Tibial nerve (tissue), 4 donors: Measurements from ENCODE around the gene SGK1. TPM values are rescaled to one million over a fixed set of nuclear protein-coding genes. Genes with fewer than 3 reads are reported as not detected.
"Not testable (repeated sequence)": the region's sequence is repeated elsewhere in the genome, so short reads cannot be mapped to it uniquely, and the experiment has no call there.

ENCODE experiments used
- DNase-seq, 2 donors: peaks; one replicate each; pipeline ENCODE4 v3.0.0-alpha.2; 2019; ENCODE audit warnings: low spot score in 2 of 2
- H3K27ac ChIP-seq, 4 donors: fragments of 200-600 bp; sonication (generic) in 3 of 4; one replicate each; pipeline ENCODE4 v1.5.1; 2017 to 2019; ENCODE audit warnings: mild to moderate bottlenecking in 1 of 4
- H3K27me3 ChIP-seq, 2 donors: fragments of 200-600 bp; sonication (generic) in 1 of 2; one replicate each; pipeline versions ENCODE4 v1.5.1 to v1.6.0; 2017 to 2019
- H3K36me3 ChIP-seq, 3 donors: fragments of 200-600 bp; sonication (generic); one replicate each; pipeline ENCODE4 v1.5.1; 2018 to 2019
- H3K4me1 ChIP-seq, 4 donors: fragments of 200-600 bp; sonication (generic) in 3 of 4; one replicate each; pipeline ENCODE4 v1.5.1; 2017 to 2019
- H3K4me3 ChIP-seq, 4 donors: fragments of 200-600 bp; sonication (generic) in 3 of 4; one replicate each; pipeline ENCODE4 v1.5.1; 2017 to 2019; ENCODE audit warnings: mild to moderate bottlenecking in 1 of 4, moderate library complexity in 1 of 4
- H3K9me3 ChIP-seq, 4 donors: fragments of 200-600 bp; sonication (generic) in 3 of 4; one replicate each; pipeline ENCODE4 v1.5.1; 2017 to 2019
- EP300 ChIP-seq, 2 donors: sonication (generic); formaldehyde crosslinking; IDR thresholded peaks; one replicate each; pipeline ENCODE4 v1.6.1; 2017; ENCODE audit warnings: antibody characterized with exemption in 2 of 2, mild to moderate bottlenecking in 1 of 2
- POLR2A ChIP-seq, 2 donors: fragments of 450-650 bp; IDR thresholded peaks; one replicate each; pipeline ENCODE4 v1.6.1; 2017; ENCODE audit warnings: antibody characterized with exemption in 2 of 2, mild to moderate bottlenecking in 2 of 2, moderate library complexity in 2 of 2
- WGBS, 2 donors: methylation state at CpG; one replicate each; pipeline ENCODE4 v1.1.5; 2018; 5-methylcytosine and 5-hydroxymethylcytosine counted together
- total RNA-seq, 4 donors: library from RNA; depleted of rRNA; stranded (reverse); fragments of >200 nt; gene quantifications; one replicate each; pipeline ENCODE4 v1.1.0, GENCODE V29; 2016
- TF ChIP-seq, protein P1 (sequence below), 5 experiments: fragments of 200-600 bp in 3 of 5; fragments of 450-650 bp in 2 of 5; sonication (generic) in 3 of 5; IDR thresholded peaks; one replicate each; pipeline ENCODE4 v1.5.1; 2016 to 2019; ENCODE audit warnings: antibody characterized with exemption in 5 of 5, mild to moderate bottlenecking in 3 of 5, moderate library complexity in 2 of 5

The SGK1 gene
- total RNA-seq, 4 donors from 2014 or later = 103 to 127 (median 116) TPM

DNA sequence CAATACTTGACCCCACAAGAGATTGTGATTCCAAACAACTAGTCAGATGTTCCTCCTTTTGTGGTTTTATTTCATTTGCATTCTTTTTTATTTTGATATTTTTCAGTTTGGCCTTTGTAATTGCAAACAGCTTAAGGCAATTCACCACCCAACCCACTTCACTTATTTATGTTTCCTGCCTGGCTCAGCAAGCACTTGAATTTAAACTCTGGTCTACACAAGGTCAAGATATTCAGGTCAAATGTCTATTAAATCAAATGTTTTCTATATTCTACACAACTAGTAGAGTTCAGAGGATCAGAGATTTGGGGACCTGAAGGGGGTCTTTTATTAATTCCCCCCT lies 100.1 kb downstream of the SGK1 start:
- TF ChIP-seq POLR2A (IDR thresholded peaks at IDR 0.05) (no peak), EP300 (IDR thresholded peaks at IDR 0.05) (no peak)
- TF ChIP-seq, protein P1, sequence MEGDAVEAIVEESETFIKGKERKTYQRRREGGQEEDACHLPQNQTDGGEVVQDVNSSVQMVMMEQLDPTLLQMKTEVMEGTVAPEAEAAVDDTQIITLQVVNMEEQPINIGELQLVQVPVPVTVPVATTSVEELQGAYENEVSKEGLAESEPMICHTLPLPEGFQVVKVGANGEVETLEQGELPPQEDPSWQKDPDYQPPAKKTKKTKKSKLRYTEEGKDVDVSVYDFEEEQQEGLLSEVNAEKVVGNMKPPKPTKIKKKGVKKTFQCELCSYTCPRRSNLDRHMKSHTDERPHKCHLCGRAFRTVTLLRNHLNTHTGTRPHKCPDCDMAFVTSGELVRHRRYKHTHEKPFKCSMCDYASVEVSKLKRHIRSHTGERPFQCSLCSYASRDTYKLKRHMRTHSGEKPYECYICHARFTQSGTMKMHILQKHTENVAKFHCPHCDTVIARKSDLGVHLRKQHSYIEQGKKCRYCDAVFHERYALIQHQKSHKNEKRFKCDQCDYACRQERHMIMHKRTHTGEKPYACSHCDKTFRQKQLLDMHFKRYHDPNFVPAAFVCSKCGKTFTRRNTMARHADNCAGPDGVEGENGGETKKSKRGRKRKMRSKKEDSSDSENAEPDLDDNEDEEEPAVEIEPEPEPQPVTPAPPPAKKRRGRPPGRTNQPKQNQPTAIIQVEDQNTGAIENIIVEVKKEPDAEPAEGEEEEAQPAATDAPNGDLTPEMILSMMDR (IDR thresholded peaks at IDR 0.05) = no peak
- Histone ChIP-seq H3K27me3 (no peaks in the 10 kb centered on the region), H3K4me3 (no peak overlapping the region), H3K9me3 (no peaks in the 10 kb centered on the region), H3K4me1 (no peaks in the 10 kb centered on the region), H3K36me3 (no peaks in the 10 kb centered on the region), H3K27ac (no peak overlapping the region)
- no peak for DNase-seq

DNA sequence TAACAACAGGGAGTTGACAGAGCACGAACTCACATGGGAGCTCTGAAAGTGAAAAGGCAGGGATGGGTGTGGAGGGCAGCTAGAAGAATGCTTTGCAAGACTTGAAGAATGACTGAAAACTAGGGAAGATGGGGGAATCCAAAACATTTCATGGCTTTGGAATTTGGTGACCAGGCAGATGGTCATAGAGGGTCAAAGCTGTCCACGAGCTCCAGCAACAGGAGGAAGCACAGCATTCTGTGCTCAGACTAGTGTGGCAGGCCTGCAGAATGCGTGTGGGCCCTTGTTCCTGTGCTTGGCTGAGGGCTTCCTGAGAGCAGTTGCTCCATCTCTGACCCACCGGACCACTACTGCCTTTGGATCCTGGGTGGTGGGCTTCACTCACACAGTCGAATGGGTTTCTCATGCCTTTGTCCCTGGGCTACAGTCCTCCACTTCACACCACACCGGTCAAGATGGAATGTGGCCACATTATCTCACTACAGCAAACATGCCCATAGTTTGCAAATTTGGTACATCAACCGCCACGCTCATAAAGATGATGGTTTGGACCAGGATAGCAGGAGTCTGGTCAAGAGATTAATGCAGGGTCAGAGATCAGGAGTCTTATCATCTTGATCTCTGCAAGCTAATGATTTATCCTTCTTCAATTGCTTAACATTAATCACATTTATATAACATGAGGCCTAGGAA lies 100.7 kb downstream of the SGK1 start:
- WGBS, 2 donors = 79 to 91% methylated on average over 8 of the region's 8 CpGs
- peak overlapping the region in 1 of 4 donors; percentile 12 for H3K27ac ChIP-seq
- no peak overlapping the region for H3K4me3 ChIP-seq
- no peaks in the 10 kb centered on the region for H3K4me1 ChIP-seq
- H3K9me3 ChIP-seq = no peaks in the 10 kb centered on the region
- no peak for TF ChIP-seq EP300 (IDR thresholded peaks at IDR 0.05)
- no peak for TF ChIP-seq POLR2A (IDR thresholded peaks at IDR 0.05)
- TF ChIP-seq, protein P1 (IDR thresholded peaks at IDR 0.05) = no peak
- DNase-seq = no peak
- H3K27me3 ChIP-seq = no peaks in the 10 kb centered on the region
- H3K36me3 ChIP-seq = no peaks in the 10 kb centered on the region

DNA sequence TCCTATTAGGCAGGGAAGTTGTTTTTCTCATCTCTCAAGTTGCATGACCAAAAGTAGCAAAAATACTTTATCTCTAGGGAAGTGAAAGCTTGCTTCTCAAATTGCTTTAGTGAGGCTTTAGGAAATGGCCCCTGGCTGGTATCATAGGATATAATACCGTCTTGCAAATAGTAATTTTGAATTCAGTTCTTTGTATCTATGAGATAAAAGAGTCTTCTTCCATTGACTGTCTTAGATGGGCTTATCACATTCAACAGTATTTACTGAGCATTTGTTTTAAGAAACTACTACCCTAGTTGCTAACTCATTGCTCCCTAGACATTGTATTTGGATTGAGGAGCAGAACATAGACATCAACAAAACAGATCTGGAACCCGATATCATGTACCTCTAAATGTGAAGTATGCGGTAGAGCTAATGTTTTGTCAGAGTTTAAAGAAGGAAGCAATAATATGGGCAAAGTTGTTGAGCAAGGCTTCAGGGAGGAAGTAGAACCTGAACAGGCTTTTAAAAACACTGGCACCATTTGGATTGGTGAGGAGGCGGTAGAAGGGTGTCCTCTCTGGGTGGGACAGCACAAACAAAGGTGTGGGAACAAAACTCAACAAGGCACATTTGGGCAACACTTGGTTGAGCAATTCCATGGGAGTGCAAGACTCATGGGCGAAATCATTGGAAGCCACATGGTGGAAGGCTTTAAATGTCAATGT lies 101.5 kb downstream of the SGK1 start:
- DNase-seq = no peak
- Histone ChIP-seq H3K4me1 (no peaks in the 10 kb centered on the region), H3K36me3 (no peaks in the 10 kb centered on the region), H3K27me3 (no peaks in the 10 kb centered on the region), H3K4me3 (no peak overlapping the region), H3K9me3 (no peaks in the 10 kb centered on the region), H3K27ac (peak overlapping the region in 3 of 4 donors; percentile 12 to 64 (median 42))
- TF ChIP-seq, protein P1 (IDR thresholded peaks at IDR 0.05) = no peak
- TF ChIP-seq EP300 (IDR thresholded peaks at IDR 0.05) = no peak
- TF ChIP-seq POLR2A (IDR thresholded peaks at IDR 0.05) = no peak
- WGBS, 2 donors = 78 to 88% methylated on average over 5 of the region's 5 CpGs

DNA sequence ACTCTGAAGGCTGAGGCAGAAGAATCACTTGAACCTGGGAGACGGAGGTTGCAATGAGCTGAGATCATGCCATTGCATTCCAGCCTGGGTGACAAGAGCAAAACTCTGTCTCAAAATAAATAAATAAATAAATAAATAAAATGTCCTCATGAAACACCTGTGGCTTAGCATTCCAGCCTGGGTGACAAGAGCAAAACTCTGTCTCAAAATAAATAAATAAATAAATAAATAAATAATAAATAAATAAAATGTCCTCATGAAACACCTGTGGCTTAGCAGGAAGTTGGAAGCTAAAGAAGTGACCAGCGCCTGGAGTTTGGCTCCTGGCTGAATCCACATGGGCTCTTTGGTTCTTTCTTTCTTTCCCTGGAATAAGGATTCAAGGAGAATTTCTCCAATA lies 104.5 kb downstream of the SGK1 start:
- not testable (repeated sequence) for H3K9me3 ChIP-seq, DNase-seq, H3K36me3 ChIP-seq, H3K27me3 ChIP-seq, H3K27ac ChIP-seq, H3K4me3 ChIP-seq, H3K4me1 ChIP-seq
- WGBS, 2 donors = 94 to 99% methylated on average over 2 of the region's 2 CpGs

DNA sequence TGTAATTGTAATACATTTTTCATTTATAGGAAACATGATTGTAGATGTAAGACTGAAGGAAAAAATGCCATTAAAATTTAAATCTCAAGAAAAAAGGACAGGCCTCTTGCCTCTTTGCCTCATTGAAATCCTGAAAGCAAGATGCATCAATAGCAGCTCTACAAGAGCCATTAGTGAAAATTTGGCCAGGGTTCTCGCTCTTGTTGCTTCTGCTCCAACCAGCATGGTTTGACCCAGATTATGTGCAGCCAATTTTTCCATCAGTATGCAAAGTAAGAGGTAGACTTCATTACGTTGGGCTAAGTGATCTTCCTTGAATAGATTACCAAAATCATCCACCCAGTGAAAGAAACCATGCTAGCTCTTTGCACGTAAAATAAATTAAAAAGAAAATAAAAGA lies 106.6 kb downstream of the SGK1 start:
- no peaks in the 10 kb centered on the region for H3K36me3 ChIP-seq
- TF ChIP-seq POLR2A (IDR thresholded peaks at IDR 0.05) (no peak), EP300 (IDR thresholded peaks at IDR 0.05) (no peak)
- TF ChIP-seq, protein P1 (IDR thresholded peaks at IDR 0.05) = no peak
- H3K4me1 ChIP-seq = no peaks in the 10 kb centered on the region
- no peak for DNase-seq
- no peak overlapping the region for H3K27ac ChIP-seq
- no peaks in the 10 kb centered on the region for H3K27me3 ChIP-seq
- no peak overlapping the region for H3K4me3 ChIP-seq
- 84 to 89% methylated on average over 3 of the region's 3 CpGs for WGBS, 2 donors
- no peaks in the 10 kb centered on the region for H3K9me3 ChIP-seq
